GM12878 (cell line): ENCODE measurements around the gene ABCA13. TPM values are rescaled to one million over a fixed set of nuclear protein-coding genes. Genes with fewer than 3 reads are reported as not detected.

ENCODE experiments used
- ATAC-seq: fragments of 200-7000 bp; cut with Tn5 transposase; 3 replicates; pipeline ENCODE4 v1.9.1; 2020; ENCODE audit warnings: mild to moderate bottlenecking, moderate library complexity
- BruUV-seq: library from RNA; stranded (reverse); fragments of 400-500 nt; replicated peaks from 2 replicates; lab custom pipeline; 2021; lab: Mats Ljungman, UMichigan
- CTCF ChIA-PET: fragments of 300-600 bp; sonication (Branson Sonifier 250); formaldehyde crosslinking; extraction: SDS; loops from one replicate; lab custom pipeline; 2021; ENCODE audit warnings: inconsistent platforms; lab: Yijun Ruan, JAX
- POLR2A ChIA-PET: fragments of 350-600 bp; formaldehyde crosslinking; extraction: SDS; loops from one replicate; lab custom pipeline; 2021; ENCODE audit warnings: inconsistent platforms; lab: Charles Lee
- RAD21 ChIA-PET: fragments of 300-600 bp; sonication (Branson Sonifier 250); formaldehyde crosslinking; loops from one replicate; lab custom pipeline; 2023; ENCODE audit warnings: antibody characterized with exemption; ENCODE audit not compliant: unreplicated experiment; lab: Charles Lee
- SMC1A ChIA-PET: fragments of 300-600 bp; sonication (Branson Sonifier 250); formaldehyde crosslinking; loops from one replicate; lab custom pipeline; 2023; ENCODE audit not compliant: unreplicated experiment, uncharacterized antibody; lab: Charles Lee
- DNase-seq: peaks from one replicate; pipeline ENCODE4 v3.0.0-alpha.2; 2011; ENCODE audit warnings: low read depth, low spot score
- FAIRE-seq: peaks from 3 replicates; lab custom pipeline; 2011; peaks lifted over from hg19 to GRCh38; lab: Jason Lieb, UNC
- H2AFZ ChIP-seq: 2 replicates; pipeline ENCODE4 v1.6.0; 2011; ENCODE audit warnings: low read depth, low read length, control low read depth; ENCODE audit not compliant: control insufficient read depth
- H3K27ac ChIP-seq: 2 replicates; pipeline ENCODE4 v1.5.1; 2011; ENCODE audit warnings: control low read depth; ENCODE audit not compliant: control insufficient read depth, insufficient read depth
- H3K27me3 ChIP-seq, 2 experiments: replicated peaks in 1 of 2; 2 replicates each; pipeline versions ENCODE4 v1.6.0 to v1.6.1; 2011; ENCODE audit warnings: low read length in 1 of 2; ENCODE audit not compliant: control insufficient read depth in 2 of 2, insufficient read depth in 2 of 2
- H3K36me3 ChIP-seq, 2 experiments: 2 replicates each; pipeline ENCODE4 v1.5.1; 2011; ENCODE audit warnings: low read length in 1 of 2; ENCODE audit not compliant: control insufficient read depth in 2 of 2, insufficient read depth in 2 of 2
- H3K4me1 ChIP-seq: 2 replicates; pipeline ENCODE4 v1.6.1; 2011; ENCODE audit warnings: mild to moderate bottlenecking, low read length, moderate library complexity, mixed read lengths; ENCODE audit not compliant: control insufficient read depth, insufficient read depth
- H3K4me2 ChIP-seq: 2 replicates; pipeline ENCODE4 v1.6.0; 2011; ENCODE audit warnings: control low read depth; ENCODE audit not compliant: control insufficient read depth, insufficient read depth
- H3K4me3 ChIP-seq: fragments of 200-600 bp; sonication (generic); 2 replicates; pipeline ENCODE4 v1.5.1; 2016
- H3K79me2 ChIP-seq: 2 replicates; pipeline ENCODE4 v1.6.0; 2011; ENCODE audit warnings: low read length; ENCODE audit not compliant: control insufficient read depth, insufficient read depth
- H3K9ac ChIP-seq: 2 replicates; pipeline ENCODE4 v1.8.0; 2011; ENCODE audit warnings: low read length, control low read depth, mixed read lengths; ENCODE audit not compliant: control insufficient read depth, insufficient read depth
- H3K9me3 ChIP-seq: replicated peaks from 3 replicates; pipeline ENCODE4 v1.5.1; 2011; ENCODE audit warnings: mild to moderate bottlenecking, low read length; ENCODE audit not compliant: control insufficient read depth, insufficient read depth
- H4K20me1 ChIP-seq: 2 replicates; pipeline ENCODE4 v1.6.0; 2011; ENCODE audit not compliant: control insufficient read depth, insufficient read depth
- ASH2L ChIP-seq: fragments of 300-600, 200-600 bp; sonication (generic); IDR thresholded peaks from 2 replicates; pipeline ENCODE4 v1.6.1; 2017; ENCODE audit warnings: low read depth, mild to moderate bottlenecking, borderline replicate concordance
- BCLAF1 ChIP-seq: fragments of 450-650 bp; IDR thresholded peaks from 2 replicates; pipeline ENCODE4 v1.6.1; 2017; ENCODE audit warnings: antibody characterized with exemption, mild to moderate bottlenecking, moderate library complexity
- CREM ChIP-seq: IDR thresholded peaks from 2 replicates; pipeline ENCODE4 v1.6.1; 2014; ENCODE audit warnings: antibody characterized with exemption, low read depth
- EGR1 ChIP-seq, 2 experiments: IDR thresholded peaks; 1 replicate in 1 of 2; 2 replicates in 1 of 2; pipeline ENCODE4 v1.6.1; 2011 to 2012; ENCODE audit warnings: low read depth in 2 of 2, low read length in 2 of 2, borderline replicate concordance in 1 of 2, mild to moderate bottlenecking in 1 of 2, moderate library complexity in 1 of 2
- FOXM1 ChIP-seq: IDR thresholded peaks from 2 replicates; pipeline ENCODE4 v1.6.1; 2012; ENCODE audit warnings: low read depth, mild to moderate bottlenecking, inconsistent platforms, low read length, moderate library complexity
- GABPA ChIP-seq: IDR thresholded peaks from 2 replicates; pipeline ENCODE4 v1.6.1; 2014; ENCODE audit warnings: antibody characterized with exemption, low read depth, mild to moderate bottlenecking, inconsistent platforms
- HDAC6 ChIP-seq: fragments of 200-600 bp; sonication (generic); IDR thresholded peaks from one replicate; pipeline ENCODE4 v1.8.0; 2017; ENCODE audit warnings: antibody characterized with exemption; ENCODE audit not compliant: unreplicated experiment
- HDGF ChIP-seq: fragments of 450-650 bp; IDR thresholded peaks from 2 replicates; pipeline ENCODE4 v1.6.1; 2016; ENCODE audit warnings: antibody characterized with exemption
- JUND ChIP-seq: IDR thresholded peaks from 2 replicates; pipeline ENCODE4 v1.6.1; 2012; ENCODE audit warnings: low read depth, mild to moderate bottlenecking, low read length, improper control_type of control experiment, moderate library complexity
- MXI1 ChIP-seq: fragments of 150-350 bp; IDR thresholded peaks from 2 replicates; pipeline ENCODE4 v1.6.1; 2011; ENCODE audit warnings: low read depth, mild to moderate bottlenecking, inconsistent platforms, low read length, improper control_type of control experiment
- NFYB ChIP-seq: IDR thresholded peaks from 2 replicates; pipeline ENCODE4 v1.6.1; 2011; ENCODE audit warnings: low read depth, mild to moderate bottlenecking, low read length, improper control_type of control experiment, moderate library complexity; ENCODE audit not compliant: insufficient read depth
- NKRF ChIP-seq: fragments of 450-650 bp; conservative IDR thresholded peaks from 2 replicates; pipeline ENCODE4 v1.6.1; 2017; ENCODE audit warnings: mild to moderate bottlenecking, moderate library complexity
- RELB ChIP-seq: fragments of 450-650 bp; IDR thresholded peaks from 2 replicates; pipeline ENCODE4 v1.6.1; 2017; ENCODE audit warnings: low read depth, mild to moderate bottlenecking, moderate library complexity
- RFX5 ChIP-seq: IDR thresholded peaks from 2 replicates; pipeline ENCODE4 v1.6.1; 2011; ENCODE audit warnings: low read depth, low read length, improper control_type of control experiment
- STAT3 ChIP-seq: IDR thresholded peaks from 2 replicates; pipeline ENCODE4 v1.6.1; 2011; ENCODE audit warnings: low read depth, low read length, improper control_type of control experiment
- WGBS: methylation state at CpG from one replicate; pipeline ENCODE4 v1.1.6; 2016; ENCODE audit warnings: low lambda C conversion rate; ENCODE audit not compliant: insufficient replicate concordance, insufficient coverage; ENCODE audit errors: missing lambda C conversion rate; 5-methylcytosine and 5-hydroxymethylcytosine counted together
- in situ Hi-C: fragments of 300-500 bp; cut with MboI; formaldehyde crosslinking; loops from 9 replicates; pipeline ENCODE4 v1.14.3; 2018; ENCODE audit warnings: mixed read lengths
- intact Hi-C: fragments of 100-400 bp; cut with micrococcal nuclease; formaldehyde crosslinking; loops from one replicate; pipeline ENCODE4 v1.14.2; 2022; ENCODE audit not compliant: unreplicated experiment
- polyA plus RNA-seq, 11 experiments: library from polyadenylated mRNA; depleted of rRNA in 4 of 11; unstranded in 6 of 11; stranded (reverse) in 5 of 11; fragments of >200 nt; fragmentation: Nextera tagmentation in 4 of 11; fragmentation: Illumina TruSeq in 1 of 11; extraction: Ambion mirVana in 4 of 11; extraction: Trizol in 1 of 11; gene quantifications; 1 replicate in 1 of 11; 2 replicates in 10 of 11; pipeline versions ENCODE4 v1.2.1 to v1.2.3, GENCODE V29; 2011 to 2016; ENCODE audit warnings: inconsistent platforms in 2 of 11, missing spikeins in 2 of 11, low read depth in 1 of 11
- total RNA-seq, 4 experiments: library from RNA; depleted of rRNA in 3 of 4; stranded (reverse); fragments of >200 nt in 3 of 4; fragmentation: Illumina TruSeq in 1 of 4; extraction: Trizol in 1 of 4; gene quantifications; 2 replicates each; pipeline versions ENCODE4 v1.2.1 to v1.2.3, GENCODE V29; 2013 to 2021

The ABCA13 gene
- total and polyA plus RNA-seq, 10 of the 15 experiments (the other 5 are each of a cell fraction or from before 2014, with no cell fraction given): under 0.01 to 0.98 (median 0.04) TPM; not detected in 2

GRCh38 chr7:48363174-48363573 is 191.9 kb downstream of the ABCA13 start (continued):
- TF ChIP-seq NKRF (no peak), JUND (no peak), BCLAF1 (no peak), MXI1 (no peak)

- no TSS peak for BruUV-seq
- H3K4me2 ChIP-seq: no peak overlapping the region
- no peaks in the 10 kb centered on the region for H3K79me2 ChIP-seq
- no peaks in the 10 kb centered on the region for H3K36me3 ChIP-seq
- ChIA-PET POLR2A (no interaction called here), RAD21 (no interaction called here), CTCF (no interaction called here), SMC1A (no interaction called here)
- H3K4me1 ChIP-seq: no peaks in the 10 kb centered on the region
- no peak overlapping the region for H3K4me3 ChIP-seq
- ATAC-seq (no peak), DNase-seq (no peak), FAIRE-seq (no peak)
- H4K20me1 ChIP-seq: no peaks in the 10 kb centered on the region
- intact Hi-C loops (no loop called here), in situ Hi-C loops (no loop called here)
- H3K9ac ChIP-seq: no peak overlapping the region
- H2AFZ ChIP-seq: no peak overlapping the region
- WGBS: 14% methylated on average over 2 of the region's 2 CpGs
- no peaks in the 10 kb centered on the region for H3K27me3 ChIP-seq
- no peaks in the 10 kb centered on the region for H3K9me3 ChIP-seq
- no peak overlapping the region for H3K27ac ChIP-seq
- TF ChIP-seq RFX5 (no peak), STAT3 (no peak), HDAC6 (no peak), GABPA (no peak), CREM (no peak), ASH2L (no peak), HDGF (no peak), NKRF (no peak), FOXM1 (no peak), RELB (no peak), NFYB (no peak), EGR1 (IDR thresholded peaks at IDR 0.05; ENCODE audit: borderline replicate concordance in 1 of 2, low read depth in 2 of 2, low read length in 2 of 2) (no peak)
Observed at GRCh38 chr7:48365010-48365409, 193.8 kb downstream of the ABCA13 start.
